ENCODE measurements around the gene RELN. TPM values are rescaled to one million over a fixed set of nuclear protein-coding genes. Genes with fewer than 3 reads are reported as not detected.
"Not testable (repeated sequence)": the region's sequence is repeated elsewhere in the genome, so short reads cannot be mapped to it uniquely, and the experiment has no call there.

Gene RELN
- total RNA-seq, 1 donor from 2014 or later: 17.5 TPM

- H3K4me3 Mint-ChIP-seq: no peak overlapping the region
- DNase-seq (ENCODE audit: extremely low spot score, unreplicated experiment): no peak
- no peak overlapping the region for H3K27ac Mint-ChIP-seq
- TF ChIP-seq, protein P1, sequence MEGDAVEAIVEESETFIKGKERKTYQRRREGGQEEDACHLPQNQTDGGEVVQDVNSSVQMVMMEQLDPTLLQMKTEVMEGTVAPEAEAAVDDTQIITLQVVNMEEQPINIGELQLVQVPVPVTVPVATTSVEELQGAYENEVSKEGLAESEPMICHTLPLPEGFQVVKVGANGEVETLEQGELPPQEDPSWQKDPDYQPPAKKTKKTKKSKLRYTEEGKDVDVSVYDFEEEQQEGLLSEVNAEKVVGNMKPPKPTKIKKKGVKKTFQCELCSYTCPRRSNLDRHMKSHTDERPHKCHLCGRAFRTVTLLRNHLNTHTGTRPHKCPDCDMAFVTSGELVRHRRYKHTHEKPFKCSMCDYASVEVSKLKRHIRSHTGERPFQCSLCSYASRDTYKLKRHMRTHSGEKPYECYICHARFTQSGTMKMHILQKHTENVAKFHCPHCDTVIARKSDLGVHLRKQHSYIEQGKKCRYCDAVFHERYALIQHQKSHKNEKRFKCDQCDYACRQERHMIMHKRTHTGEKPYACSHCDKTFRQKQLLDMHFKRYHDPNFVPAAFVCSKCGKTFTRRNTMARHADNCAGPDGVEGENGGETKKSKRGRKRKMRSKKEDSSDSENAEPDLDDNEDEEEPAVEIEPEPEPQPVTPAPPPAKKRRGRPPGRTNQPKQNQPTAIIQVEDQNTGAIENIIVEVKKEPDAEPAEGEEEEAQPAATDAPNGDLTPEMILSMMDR (conservative IDR thresholded peaks at IDR 0.05): no peak
- H3K9me3 Mint-ChIP-seq: no peaks in the 10 kb centered on the region
- H3K4me1 Mint-ChIP-seq (ENCODE audit: unreplicated experiment): no peaks in the 10 kb centered on the region
- H3K27me3 Mint-ChIP-seq: peaks cover 15% of the 10 kb centered on the region
- H3K36me3 Mint-ChIP-seq: no peaks in the 10 kb centered on the region
These were observed 70.1 kb downstream of the RELN start for GRCh38 chr7:103919272-103919868.

DNA sequence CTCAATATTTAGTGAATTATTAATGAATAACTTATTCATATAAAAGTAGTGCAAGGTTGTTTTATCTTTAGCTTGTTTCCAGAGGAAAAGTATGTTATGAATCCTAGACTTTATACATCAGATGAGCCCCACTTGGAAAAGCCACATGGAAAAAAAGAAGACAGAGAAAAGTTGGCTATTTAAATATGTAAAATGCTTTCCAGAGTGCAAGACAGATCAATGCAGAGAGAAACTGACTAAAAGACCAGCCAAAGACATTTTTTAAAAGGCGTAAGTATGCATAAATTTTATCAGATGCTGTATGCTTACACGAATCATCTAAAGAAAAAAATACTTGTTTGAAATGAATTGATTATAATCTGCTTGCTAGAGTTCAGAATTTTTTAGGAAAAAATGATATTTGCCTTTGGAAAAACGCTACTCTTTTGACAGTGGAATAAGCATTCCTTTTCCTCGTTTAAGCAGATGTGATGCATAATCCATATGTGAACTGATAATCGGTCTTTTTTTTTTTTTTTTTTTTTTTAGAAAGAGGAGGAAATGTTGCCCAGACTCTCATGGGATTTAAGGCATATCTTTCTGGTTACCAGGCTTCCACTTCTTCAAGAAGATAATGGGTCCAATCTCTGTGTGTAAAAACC lies 70.7 kb downstream of the RELN start:
- DNase-seq (ENCODE audit: extremely low spot score, unreplicated experiment): no peak

GRCh38 chr7:103915680-103916357 lies 73.6 kb downstream of the RELN start:
- no peak overlapping the region for H3K4me3 Mint-ChIP-seq
- TF ChIP-seq, protein P1 (conservative IDR thresholded peaks at IDR 0.05): no peak
- no peaks in the 10 kb centered on the region for H3K36me3 Mint-ChIP-seq

More for the DNA sequence above, 70.7 kb downstream of the RELN start:
- H3K4me3 Mint-ChIP-seq: no peak overlapping the region
- TF ChIP-seq, protein P1 (conservative IDR thresholded peaks at IDR 0.05): no peak
- H3K4me1 Mint-ChIP-seq (ENCODE audit: unreplicated experiment): no peaks in the 10 kb centered on the region
- H3K36me3 Mint-ChIP-seq: no peaks in the 10 kb centered on the region
- no peak overlapping the region for H3K27ac Mint-ChIP-seq
- no peaks in the 10 kb centered on the region for H3K9me3 Mint-ChIP-seq
- H3K27me3 Mint-ChIP-seq: peaks cover 11% of the 10 kb centered on the region

GRCh38 chr7:103914147-103914899 lies 75.1 kb downstream of the RELN start:
- DNase-seq (ENCODE audit: extremely low spot score, unreplicated experiment): no peak
- H3K27ac Mint-ChIP-seq: no peak overlapping the region
- H3K4me1 Mint-ChIP-seq (ENCODE audit: unreplicated experiment): no peaks in the 10 kb centered on the region
- peaks cover 4% of the 10 kb centered on the region for H3K27me3 Mint-ChIP-seq
- H3K9me3 Mint-ChIP-seq: no peaks in the 10 kb centered on the region
- no peaks in the 10 kb centered on the region for H3K36me3 Mint-ChIP-seq
- TF ChIP-seq, protein P1 (conservative IDR thresholded peaks at IDR 0.05): no peak
- H3K4me3 Mint-ChIP-seq: no peak overlapping the region

More at GRCh38 chr7:103915680-103916357, 73.6 kb downstream of the RELN start:
- Mint-ChIP-seq H3K27me3 (peaks cover 4% of the 10 kb centered on the region), H3K9me3 (no peaks in the 10 kb centered on the region), H3K27ac (no peak overlapping the region), H3K4me1 (ENCODE audit: unreplicated experiment) (no peaks in the 10 kb centered on the region)
- DNase-seq (ENCODE audit: extremely low spot score, unreplicated experiment): no peak

- TF ChIP-seq, protein P1 (conservative IDR thresholded peaks at IDR 0.05): no peak
- H3K4me3 Mint-ChIP-seq: no peak overlapping the region
- H3K36me3 Mint-ChIP-seq: no peaks in the 10 kb centered on the region
- DNase-seq (ENCODE audit: extremely low spot score, unreplicated experiment): no peak
- no peaks in the 10 kb centered on the region for H3K9me3 Mint-ChIP-seq
- no peak overlapping the region for H3K27ac Mint-ChIP-seq
- no peaks in the 10 kb centered on the region for H3K4me1 Mint-ChIP-seq (ENCODE audit: unreplicated experiment)
- H3K27me3 Mint-ChIP-seq: peaks cover 4% of the 10 kb centered on the region
These were observed 76.4 kb downstream of the RELN start for GRCh38 chr7:103912891-103913605.

DNA sequence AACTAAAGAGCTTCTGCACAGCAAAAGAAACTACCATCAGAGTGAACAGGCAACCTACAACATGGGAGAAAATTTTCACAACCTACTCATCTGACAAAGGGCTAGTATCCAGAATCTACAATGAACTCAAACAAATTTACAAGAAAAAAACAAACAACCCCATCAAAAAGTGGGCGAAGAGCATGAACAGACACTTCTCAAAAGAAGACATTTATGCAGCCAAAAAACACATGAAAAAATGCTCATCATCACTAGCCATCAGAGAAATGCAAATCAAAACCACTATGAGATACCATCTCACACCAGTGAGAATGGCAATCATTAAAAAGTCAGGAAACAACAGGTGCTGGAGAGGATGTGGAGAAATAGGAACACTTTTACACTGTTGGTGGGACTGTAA lies 78.4 kb downstream of the RELN start:
- H3K36me3 Mint-ChIP-seq: not testable (repeated sequence)

More for the DNA sequence above, 78.4 kb downstream of the RELN start:
- H3K4me1 Mint-ChIP-seq (ENCODE audit: unreplicated experiment); H3K4me3 Mint-ChIP-seq; H3K27me3 Mint-ChIP-seq; H3K27ac Mint-ChIP-seq; DNase-seq (ENCODE audit: extremely low spot score, unreplicated experiment); H3K9me3 Mint-ChIP-seq: not testable (repeated sequence)

Data from type B pancreatic cell (in vitro differentiated cells).